ENCODE results near the gene CASS4.
"Not testable (repeated sequence)": the region's sequence is repeated elsewhere in the genome, so short reads cannot be mapped to it uniquely, and the experiment has no call there.

Gene CASS4, protein sequence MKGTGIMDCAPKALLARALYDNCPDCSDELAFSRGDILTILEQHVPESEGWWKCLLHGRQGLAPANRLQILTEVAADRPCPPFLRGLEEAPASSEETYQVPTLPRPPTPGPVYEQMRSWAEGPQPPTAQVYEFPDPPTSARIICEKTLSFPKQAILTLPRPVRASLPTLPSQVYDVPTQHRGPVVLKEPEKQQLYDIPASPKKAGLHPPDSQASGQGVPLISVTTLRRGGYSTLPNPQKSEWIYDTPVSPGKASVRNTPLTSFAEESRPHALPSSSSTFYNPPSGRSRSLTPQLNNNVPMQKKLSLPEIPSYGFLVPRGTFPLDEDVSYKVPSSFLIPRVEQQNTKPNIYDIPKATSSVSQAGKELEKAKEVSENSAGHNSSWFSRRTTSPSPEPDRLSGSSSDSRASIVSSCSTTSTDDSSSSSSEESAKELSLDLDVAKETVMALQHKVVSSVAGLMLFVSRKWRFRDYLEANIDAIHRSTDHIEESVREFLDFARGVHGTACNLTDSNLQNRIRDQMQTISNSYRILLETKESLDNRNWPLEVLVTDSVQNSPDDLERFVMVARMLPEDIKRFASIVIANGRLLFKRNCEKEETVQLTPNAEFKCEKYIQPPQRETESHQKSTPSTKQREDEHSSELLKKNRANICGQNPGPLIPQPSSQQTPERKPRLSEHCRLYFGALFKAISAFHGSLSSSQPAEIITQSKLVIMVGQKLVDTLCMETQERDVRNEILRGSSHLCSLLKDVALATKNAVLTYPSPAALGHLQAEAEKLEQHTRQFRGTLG

DNA sequence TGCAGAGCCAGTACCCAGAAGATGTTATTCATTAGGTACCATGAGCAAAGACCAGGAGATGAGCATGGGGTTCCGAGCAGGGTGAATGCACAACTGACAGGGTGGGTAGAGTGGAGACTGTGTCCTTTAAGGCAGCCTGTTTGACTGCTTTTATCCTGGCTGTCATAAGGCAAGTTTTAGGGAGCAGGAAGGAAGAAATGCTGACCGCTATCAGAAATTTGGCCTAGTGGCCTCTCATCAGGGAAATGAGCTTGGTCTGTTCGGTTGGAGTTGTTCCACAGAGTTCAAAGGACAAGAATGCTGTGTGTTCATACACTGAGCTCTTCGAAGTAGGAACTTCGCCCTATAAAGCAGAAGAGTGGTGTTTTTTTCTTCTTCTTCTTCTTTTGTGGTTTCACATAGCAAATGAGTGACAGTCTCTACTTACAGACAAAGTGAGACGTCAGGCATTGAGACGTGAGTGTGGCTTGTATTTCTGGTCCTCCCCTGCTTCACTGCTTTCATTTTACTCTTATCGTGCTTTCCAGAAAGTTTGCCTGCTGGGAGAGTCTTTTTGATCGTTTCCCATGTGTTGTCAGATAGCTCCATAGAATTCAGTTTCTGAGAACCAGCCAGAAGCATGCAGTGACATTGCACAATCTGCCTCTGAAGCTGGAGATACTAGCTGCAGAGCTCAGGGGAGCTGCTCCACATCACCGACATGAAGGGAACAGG lies at the start of gene CASS4:
Gene CASS4, plus strand, starts transcription at position 502 of the 714 bp plus-strand sequence. Its CDS starts 199 bp downstream, at position 701.
- peak; percentile 65 for DNase-seq

DNA sequence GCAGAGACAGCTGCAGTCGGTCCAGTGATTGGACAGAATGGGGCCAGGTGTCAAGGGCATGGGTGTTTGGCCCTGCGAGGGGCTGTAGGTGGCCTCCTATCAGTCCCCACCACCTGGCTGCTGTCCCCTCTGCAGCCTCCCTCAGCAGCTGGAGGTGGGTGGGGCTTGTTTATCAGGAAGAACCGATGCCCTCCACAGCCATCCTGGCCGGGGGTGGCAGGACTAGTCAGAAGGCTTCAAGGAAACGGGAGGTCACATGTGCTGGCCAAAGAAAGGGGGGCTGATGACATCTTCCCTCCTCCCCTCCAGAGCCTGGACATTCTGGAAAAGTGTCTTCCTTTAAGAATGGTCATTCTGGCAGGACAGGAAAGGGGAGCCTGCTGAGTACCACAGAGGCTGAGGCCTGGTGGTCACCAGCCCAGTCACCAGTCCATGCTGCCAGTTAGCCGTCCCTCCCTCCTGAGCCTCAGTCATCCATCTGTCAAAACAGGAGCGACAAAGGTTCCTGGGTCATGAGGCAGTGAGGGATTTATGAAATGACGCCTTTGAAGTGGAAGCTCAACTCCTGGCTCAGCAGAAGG lies 49.1 kb upstream of the CASS4 start:
- DNase-seq, result no peak

DNA sequence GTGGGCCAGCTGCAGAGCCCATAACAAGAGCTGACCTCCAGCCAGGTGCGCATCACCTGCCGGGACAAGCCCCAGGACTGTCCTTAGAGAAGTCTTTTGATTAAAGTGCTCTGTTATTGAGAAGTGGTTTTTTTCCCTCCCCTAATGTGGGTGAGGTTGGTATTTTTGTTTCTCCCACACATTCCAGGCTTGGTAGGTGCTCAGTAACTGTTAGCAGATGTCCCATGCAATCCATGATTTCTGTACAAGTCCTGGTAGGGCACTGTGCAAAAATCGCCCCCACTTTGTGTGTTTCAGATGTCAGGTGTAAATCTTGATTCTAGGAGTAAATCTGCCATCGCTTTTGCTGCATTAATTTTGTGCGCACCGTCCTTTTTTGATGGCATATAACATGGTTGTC lies 48.6 kb upstream of the CASS4 start:
- DNase-seq, result no peak

DNA sequence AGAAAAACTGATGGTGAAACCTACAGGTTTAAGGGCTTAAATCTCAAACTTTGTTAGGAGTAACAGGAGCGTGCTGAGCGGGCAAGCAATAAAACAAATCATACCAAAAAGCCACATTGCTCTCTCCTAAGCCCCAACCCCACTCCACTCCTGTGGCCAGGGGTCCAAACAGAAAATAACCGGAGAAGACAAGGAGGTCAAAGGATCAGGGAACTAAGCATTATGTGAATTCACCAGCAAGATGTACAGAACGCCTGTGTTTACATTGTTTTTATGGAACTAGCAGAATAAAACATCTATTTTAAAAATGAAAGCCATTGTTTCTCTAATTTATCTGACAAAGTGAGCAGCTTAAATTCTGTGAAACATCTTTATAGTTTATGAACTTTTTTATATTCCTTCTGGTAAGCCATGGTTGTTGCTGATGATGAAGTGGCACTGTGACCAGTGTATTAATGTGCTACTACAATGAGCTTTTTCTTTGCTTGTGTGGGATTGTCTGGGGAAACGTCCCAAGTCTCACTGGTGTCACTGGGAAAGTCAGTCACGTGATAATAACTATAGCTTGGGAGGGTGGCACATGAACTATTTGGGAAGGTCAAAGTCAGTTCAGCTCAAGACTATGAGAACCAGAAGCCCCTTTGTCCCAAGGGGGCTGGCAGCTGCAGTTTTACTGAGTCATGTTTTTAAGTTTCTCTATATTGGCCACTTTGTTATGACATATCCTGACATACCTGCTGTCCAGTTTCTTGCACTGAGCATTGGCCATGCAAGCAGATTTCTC lies 43.5 kb upstream of the CASS4 start:
- DNase-seq, result no peak

GRCh38 chr20:56369179-56369578 lies 42.9 kb upstream of the CASS4 start:
- DNase-seq, result no peak

- DNase-seq, result no peak
Observed at GRCh38 chr20:56371977-56372376, 40.1 kb upstream of the CASS4 start.

GRCh38 chr20:56372850-56373249 lies 39.2 kb upstream of the CASS4 start:
- no peak for DNase-seq

DNA sequence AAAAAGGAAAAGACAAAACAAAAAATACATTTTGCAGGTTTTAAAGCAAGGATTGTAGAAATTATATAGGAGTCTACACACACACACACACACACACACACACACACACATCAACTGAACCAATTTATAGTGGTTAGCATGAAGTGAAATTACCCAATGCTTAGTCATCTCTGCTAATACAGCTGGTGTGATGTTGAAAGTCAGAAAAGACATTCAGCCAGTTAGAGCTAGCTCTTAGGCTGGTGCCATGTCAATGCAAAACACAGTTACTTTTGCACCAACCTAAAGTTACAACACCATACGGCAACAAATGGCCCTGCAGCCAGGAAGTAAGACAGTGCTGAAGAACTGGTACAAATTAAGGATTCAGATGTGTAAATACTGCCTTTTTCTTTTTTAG lies 38.1 kb upstream of the CASS4 start:
- DNase-seq, result peak; percentile 26

DNA sequence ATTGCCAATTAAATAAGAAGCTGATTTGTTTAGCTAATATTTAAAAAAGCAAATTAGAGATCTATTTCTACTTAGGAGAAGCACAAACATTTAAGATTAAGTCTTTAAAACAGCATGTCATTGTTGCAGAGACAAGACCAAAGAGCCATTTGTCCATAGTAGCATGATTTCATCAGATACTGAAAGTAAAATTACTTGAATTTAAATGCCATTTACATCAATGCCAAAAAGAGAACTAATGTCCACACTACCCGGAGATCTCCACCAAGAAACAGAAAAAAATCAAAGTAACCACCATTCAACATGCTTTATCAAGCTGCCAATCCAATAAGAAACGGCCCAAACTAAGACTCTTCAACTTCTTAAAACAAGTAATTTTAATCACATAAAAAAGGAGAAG lies 35.7 kb upstream of the CASS4 start:
- DNase-seq, result no peak

DNA sequence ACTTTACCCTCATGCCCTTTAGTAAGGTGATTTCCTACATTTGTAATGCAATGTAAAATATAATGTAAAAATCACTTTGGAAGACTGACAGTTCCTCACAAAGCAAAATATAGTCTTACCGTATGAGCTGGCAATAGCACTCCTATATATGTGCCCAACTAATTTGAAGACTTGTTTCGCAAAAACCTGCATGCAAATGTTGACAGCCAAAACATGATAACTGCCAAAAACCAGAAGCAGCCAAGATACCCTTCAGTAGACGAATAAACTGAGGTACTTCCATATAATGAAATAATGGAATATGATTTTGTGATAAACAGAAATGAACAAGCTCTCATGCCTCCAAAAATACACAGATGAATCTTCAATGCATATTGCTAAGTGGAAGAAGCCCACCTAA lies 33.7 kb upstream of the CASS4 start:
- DNase-seq, result no peak

DNA sequence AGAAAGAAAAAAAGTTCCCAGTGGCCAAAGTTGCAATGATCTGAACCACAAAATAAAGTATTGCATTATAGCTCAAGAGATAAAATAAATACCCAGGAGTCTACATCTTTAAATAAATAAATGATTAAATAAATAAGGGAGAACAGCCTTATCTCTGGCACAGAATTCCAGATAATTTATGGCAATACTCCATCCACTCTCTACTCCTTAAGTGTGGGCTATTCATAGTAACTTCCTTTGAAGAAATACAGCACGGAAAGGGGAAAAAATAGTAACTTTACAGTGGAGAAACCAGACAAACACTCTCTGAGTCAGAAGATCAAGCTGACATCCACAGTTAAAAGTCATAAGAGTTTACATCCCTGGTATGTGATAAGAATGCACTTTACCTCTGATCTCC lies 31.7 kb upstream of the CASS4 start:
- no peak for DNase-seq

- DNase-seq, result no peak
Observed at GRCh38 chr20:56381501-56381900, 30.6 kb upstream of the CASS4 start.

GRCh38 chr20:56382696-56383095 lies 29.4 kb upstream of the CASS4 start:
- DNase-seq, result no peak

- DNase-seq, result no peak
Observed at GRCh38 chr20:56383334-56383733, 28.7 kb upstream of the CASS4 start.

GRCh38 chr20:56385130-56385529 lies 26.9 kb upstream of the CASS4 start:
- no peak for DNase-seq

DNA sequence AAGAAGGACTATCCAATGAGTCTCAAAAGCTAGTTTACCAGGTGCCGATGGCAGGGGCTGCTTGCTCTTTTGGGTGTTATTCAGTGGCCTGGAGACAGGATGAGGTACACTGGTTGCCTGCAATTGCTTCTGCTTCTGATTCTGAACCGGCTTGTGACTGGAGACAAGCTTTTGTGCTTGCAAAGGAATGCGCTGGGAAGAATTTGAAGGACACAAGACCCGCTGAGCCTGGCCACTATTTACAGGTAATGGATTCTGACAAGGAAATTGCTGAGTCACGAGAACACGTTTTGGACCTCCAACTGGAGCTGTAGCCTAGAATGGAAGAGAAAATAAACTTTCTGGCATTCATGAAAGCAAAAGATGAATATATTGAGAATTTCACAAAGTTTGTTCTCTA lies 25.8 kb upstream of the CASS4 start:
- DNase-seq, result no peak

- DNase-seq, result no peak
Observed at GRCh38 chr20:56388882-56389281, 23.2 kb upstream of the CASS4 start.

- DNase-seq, result no peak
Observed at GRCh38 chr20:56389807-56390206, 22.3 kb upstream of the CASS4 start.

DNA sequence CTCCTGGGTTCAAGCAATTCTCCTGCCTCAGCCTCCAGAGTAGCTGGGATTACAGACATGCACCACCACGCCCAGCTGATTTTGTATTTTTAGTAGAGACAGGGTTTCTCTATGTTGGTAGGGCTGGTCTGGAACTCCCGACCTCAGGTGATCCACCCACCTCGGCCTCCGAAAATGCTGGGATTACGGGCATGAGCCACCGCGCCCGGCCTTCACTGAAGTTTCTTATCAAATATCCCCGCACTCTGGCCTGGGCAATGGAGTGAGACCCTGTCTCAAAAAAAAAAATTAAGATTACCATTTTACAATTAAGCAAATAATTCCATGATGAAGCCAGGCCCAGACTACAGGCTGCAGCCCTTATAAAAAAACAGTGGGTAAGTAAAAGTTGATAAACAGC lies 21.7 kb upstream of the CASS4 start:
- DNase-seq, result not testable (repeated sequence)

GRCh38 chr20:56391037-56391436 lies 21.0 kb upstream of the CASS4 start:
- no peak for DNase-seq

GRCh38 chr20:56391596-56392131 lies 20.4 kb upstream of the CASS4 start:
- DNase-seq, result no peak
